GM18867 (cell line): ENCODE data around the gene PCP4L1.
A peak's percentile ranks its signal among the peaks of the same experiment; 100 is the strongest.
"Not testable (repeated sequence)": the region's sequence is repeated elsewhere in the genome, so short reads cannot be mapped to it uniquely, and the experiment has no call there.

ENCODE experiments used
- ATAC-seq: cut with Tn5 transposase; IDR thresholded peaks from one replicate; pipeline ENCODE4 v1.9.1; 2021; ENCODE audit warnings: mild to moderate bottlenecking, moderate library complexity; ENCODE audit not compliant: unreplicated experiment

PCP4L1 gene

DNA sequence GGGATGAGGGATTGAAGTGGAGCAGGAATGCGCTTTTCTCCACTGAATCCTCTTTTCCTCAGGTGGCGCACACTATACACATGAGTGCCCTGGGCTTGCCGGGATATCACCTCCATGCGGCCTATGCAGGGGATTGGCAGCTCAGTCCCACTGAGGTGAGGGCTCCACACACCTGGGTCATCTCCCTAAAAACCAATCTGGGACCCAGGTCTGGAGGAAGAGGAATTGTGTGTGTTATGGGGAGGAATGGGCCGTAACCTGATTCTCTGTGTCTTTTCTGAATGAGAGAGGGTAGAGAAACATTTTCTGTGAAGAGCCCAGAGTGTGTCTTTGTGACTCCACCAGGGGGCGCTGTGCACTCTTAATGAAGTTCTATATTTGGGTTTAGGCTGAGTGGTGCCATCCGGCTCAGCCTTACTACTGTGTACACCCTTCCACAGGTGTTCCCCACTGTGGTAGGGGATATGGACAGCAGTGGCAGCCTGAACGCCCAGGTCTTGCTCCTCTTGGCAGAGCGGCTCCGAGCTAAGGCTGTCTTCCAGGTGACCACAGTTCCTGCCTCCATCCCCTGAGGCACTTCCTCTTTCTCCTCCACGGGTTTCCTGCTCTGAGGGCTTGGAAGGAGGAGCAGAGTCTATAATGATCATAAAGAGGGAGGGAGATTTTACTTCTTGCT, 31.2 kb upstream of the PCP4L1 start:
- peak; percentile 38 for ATAC-seq

GRCh38 chr1:161228032-161228431, 30.5 kb upstream of the PCP4L1 start:
- no peak for ATAC-seq

GRCh38 chr1:161229896-161230295, 28.6 kb upstream of the PCP4L1 start:
- no peak for ATAC-seq

DNA sequence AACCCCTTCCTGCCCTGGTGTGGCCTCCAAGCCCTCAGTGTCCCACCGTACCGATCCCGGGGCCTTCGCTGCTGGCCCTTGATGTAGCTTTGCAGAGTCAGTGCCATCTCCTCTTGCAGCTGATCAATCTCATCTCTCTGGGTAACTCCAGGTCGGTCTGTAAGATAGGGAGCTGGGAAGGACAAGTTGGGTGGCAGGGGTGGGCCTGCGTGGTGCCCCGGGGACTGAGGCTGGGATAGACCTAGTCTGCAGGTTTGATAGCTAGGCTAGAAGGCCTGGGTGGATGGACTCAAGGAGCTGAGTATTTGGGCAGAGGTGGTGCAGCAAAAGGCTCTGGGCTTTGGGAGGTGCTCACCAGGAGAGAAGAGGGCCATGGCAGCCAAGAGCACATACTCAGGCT, 27.8 kb upstream of the PCP4L1 start:
- ATAC-seq = no peak

DNA sequence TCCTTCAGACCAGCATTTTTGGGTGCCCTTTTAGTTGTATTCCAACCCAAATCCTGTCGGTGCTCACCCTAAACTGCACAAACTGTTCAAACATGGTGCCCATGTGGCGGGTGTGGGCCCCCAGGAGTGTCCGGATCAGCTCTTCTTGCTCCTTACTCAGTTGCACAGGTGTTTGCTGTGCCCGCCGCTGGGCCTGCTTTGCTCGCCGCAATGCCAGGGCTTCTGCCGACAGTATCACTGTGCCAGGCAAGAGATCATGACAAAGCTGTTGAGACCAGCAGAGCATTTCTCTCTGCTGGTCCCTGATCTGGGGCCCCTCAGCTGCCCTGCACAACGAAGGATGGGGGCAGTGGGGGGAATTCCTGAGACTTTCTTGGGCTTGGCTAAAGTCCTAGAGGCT, 25.4 kb upstream of the PCP4L1 start:
- no peak for ATAC-seq

DNA sequence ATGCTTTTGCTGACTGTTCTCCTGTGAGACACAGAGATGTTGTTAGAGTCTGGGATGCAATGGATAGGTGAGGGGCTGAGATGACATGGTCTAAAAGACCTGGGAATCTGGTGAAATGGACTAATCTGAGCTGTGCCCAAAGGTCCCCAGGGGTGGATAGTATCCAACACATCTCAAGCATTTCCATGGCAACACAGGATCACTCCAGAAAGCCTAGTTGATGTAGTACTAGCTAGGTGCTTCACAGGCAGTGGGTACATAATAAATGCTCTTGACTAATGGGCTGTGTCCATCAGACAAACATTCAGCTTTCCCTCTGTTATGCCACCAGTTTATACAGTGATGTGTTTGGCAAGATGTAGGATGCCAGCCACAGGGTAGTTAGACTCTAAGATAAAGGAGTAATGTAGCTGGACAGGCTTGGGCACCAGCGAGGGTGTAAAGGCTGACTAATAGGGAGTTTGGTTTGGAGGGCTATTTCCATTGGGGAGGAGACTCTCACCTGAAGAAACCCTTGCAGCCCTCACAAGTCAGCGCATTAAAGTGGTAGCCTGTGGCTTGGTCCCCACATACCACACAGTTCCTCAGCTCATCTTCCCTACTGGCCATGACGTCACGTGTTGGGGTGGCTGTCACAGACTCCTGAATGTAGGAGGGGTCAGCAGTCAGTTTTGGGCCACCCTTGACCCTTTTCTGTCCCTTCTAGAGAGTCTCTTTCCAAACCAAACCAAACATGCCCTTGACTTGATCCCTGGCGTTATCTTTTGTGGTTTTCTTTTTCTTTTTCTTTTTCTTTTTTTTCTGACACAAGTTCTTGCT, 22.4 kb upstream of the PCP4L1 start:
- no peak for ATAC-seq

- no peak for ATAC-seq
These were observed 20.5 kb upstream of the PCP4L1 start, which contains the start of gene NR1I3 for GRCh38 chr1:161238039-161238473. TSS of gene NR1I3 (minus strand) at chr1:161238203. CDS start at chr1:161236565, 1,638 bp downstream.

DNA sequence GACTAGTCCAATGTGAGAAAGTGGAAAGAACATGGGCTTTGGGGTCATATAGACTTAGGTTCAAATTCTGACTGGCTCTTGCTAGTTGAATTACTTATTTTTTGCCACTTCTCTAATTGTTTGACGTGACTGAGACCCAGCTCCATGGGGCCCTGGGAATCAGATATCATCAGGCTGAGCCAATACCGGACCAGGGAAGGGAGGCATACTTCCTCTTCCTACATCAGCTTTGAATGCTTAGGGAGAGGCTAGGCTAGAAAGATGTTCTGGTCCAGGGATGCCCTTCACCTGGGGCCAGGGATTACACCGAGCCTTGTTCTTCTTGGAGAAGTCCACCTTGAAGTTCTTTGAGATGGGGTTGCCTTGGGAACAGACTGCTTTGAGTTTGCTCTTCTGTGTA, 16.9 kb upstream of the PCP4L1 start:
- no peak for ATAC-seq

GRCh38 chr1:161242313-161242712, 16.2 kb upstream of the PCP4L1 start:
- ATAC-seq = no peak

GRCh38 chr1:161244888-161245287, 13.7 kb upstream of the PCP4L1 start:
- ATAC-seq = no peak

- not testable (repeated sequence) for ATAC-seq
These were observed 8.4 kb upstream of the PCP4L1 start for GRCh38 chr1:161250100-161250499.

DNA sequence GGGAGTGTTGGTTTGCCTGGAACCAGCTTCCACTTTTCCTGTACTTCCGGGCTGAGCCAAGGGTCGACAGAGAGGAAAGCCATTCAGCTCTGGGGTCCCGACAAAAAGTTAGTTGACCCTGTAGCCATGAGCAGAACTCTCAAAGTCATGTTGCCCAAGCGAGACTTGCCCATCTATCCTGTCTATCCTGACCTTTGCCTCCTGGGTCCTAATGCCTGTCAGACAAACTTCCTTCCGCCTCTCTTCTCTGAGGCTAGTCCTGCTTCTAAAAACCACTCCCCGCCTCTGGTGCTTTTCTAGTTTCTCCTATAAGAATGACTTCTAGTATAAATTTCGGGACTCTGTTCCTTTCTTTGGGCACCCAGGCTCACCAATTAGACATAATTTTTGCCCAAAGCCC, 7.7 kb upstream of the PCP4L1 start:
- no peak for ATAC-seq

GRCh38 chr1:161251579-161251978, 7.0 kb upstream of the PCP4L1 start:
- no peak for ATAC-seq

DNA sequence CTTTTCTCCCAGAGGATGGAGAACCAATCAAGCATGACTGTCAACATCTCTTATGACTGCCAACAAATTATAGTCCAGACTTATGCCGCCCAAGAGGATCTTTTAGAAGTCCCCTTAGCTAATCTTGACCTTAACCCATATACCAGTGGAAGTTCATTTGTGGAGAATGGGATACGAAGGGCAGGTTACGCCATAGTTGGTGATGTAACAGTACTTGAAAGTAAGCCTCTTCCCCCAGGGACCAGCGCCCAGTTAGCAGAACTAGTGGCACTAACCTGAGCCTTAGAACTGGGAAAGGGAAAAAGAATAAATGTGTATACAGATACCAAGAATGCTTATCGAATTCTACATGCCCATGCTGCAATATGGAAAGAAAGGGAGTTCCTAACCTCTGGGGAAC, 3.2 kb upstream of the PCP4L1 start:
- not testable (repeated sequence) for ATAC-seq

- not testable (repeated sequence) for ATAC-seq
These were observed 2.5 kb upstream of the PCP4L1 start for GRCh38 chr1:161255955-161256520.

GRCh38 chr1:161257109-161257508, 1.4 kb upstream of the PCP4L1 start:
- ATAC-seq = not testable (repeated sequence)

GRCh38 chr1:161259345-161259702, 779 bp downstream of the PCP4L1 start:
- no peak for ATAC-seq

GRCh38 chr1:161259765-161260164, 1.2 kb downstream of the PCP4L1 start:
- ATAC-seq = no peak

- ATAC-seq = no peak
These were observed 2.1 kb downstream of the PCP4L1 start for GRCh38 chr1:161260376-161261260.

GRCh38 chr1:161261261-161262235, 3.0 kb downstream of the PCP4L1 start:
- no peak for ATAC-seq
